Thyroid gland (tissue), 4 donors: ENCODE data around the gene ADAMTS17. TPM values are rescaled to one million over a fixed set of nuclear protein-coding genes. Genes with fewer than 3 reads are reported as not detected.

Experiments used
- DNase-seq, 2 donors: peaks; one replicate each; pipeline ENCODE4 v3.0.0-alpha.2; 2019
- H3K27ac ChIP-seq, 3 donors: fragments of 200-600 bp; sonication (generic); 1 replicate in 2 of 3; 2 replicates in 1 of 3; pipeline ENCODE4 v1.5.1; 2016 to 2019; ENCODE audit warnings: mild to moderate bottlenecking in 1 of 3, moderate library complexity in 1 of 3
- H3K27me3 ChIP-seq: fragments of 200-600 bp; sonication (generic); one replicate; pipeline ENCODE4 v1.5.1; 2019
- H3K36me3 ChIP-seq, 2 donors: fragments of 200-600 bp; sonication (generic); one replicate each; pipeline ENCODE4 v1.5.1; 2016 to 2019
- H3K4me1 ChIP-seq, 2 donors: fragments of 200-600 bp; sonication (generic); one replicate each; pipeline ENCODE4 v1.5.1; 2017 to 2019
- H3K4me3 ChIP-seq, 3 donors: fragments of 200-600 bp; sonication (generic); replicated peaks in 1 of 3; 1 replicate in 2 of 3; 2 replicates in 1 of 3; pipeline ENCODE4 v1.5.1; 2016; ENCODE audit warnings: mild to moderate bottlenecking in 1 of 3
- H3K9me3 ChIP-seq: fragments of 200-600 bp; sonication (generic); one replicate; pipeline ENCODE4 v1.5.1; 2017
- POLR2A ChIP-seq, 2 donors: fragments of 450-650 bp; IDR thresholded peaks; one replicate each; pipeline ENCODE4 v1.6.1; 2017; ENCODE audit warnings: antibody characterized with exemption in 2 of 2, mild to moderate bottlenecking in 2 of 2, moderate library complexity in 1 of 2
- whole genome bisulfite sequencing, 2 donors: methylation state at CpG; one replicate each; pipeline ENCODE4 v1.1.5; 2017; 5-methylcytosine and 5-hydroxymethylcytosine counted together
- intact Hi-C: fragments of 100-400 bp; cut with DNase I; formaldehyde crosslinking; loops from one replicate; pipeline ENCODE4 v1.15.1; 2023
- total RNA-seq, 4 donors: library from RNA; depleted of rRNA; stranded (reverse); fragments of >200 nt; gene quantifications; one replicate each; pipeline ENCODE4 v1.2.3, GENCODE V29; 2016
- TF ChIP-seq, protein P1 (sequence below), 6 experiments: fragments of 200-600 bp in 3 of 6; fragments of 450-650 bp in 3 of 6; sonication (generic) in 3 of 6; IDR thresholded peaks; one replicate each; pipeline ENCODE4 v1.5.1; 2016 to 2019; ENCODE audit warnings: antibody characterized with exemption in 6 of 6, mild to moderate bottlenecking in 2 of 6, inconsistent platforms in 1 of 6, moderate library complexity in 1 of 6

The ADAMTS17 gene
- total RNA-seq, 4 donors from 2014 or later = 3.5 to 667 (median 5.3) TPM

DNA sequence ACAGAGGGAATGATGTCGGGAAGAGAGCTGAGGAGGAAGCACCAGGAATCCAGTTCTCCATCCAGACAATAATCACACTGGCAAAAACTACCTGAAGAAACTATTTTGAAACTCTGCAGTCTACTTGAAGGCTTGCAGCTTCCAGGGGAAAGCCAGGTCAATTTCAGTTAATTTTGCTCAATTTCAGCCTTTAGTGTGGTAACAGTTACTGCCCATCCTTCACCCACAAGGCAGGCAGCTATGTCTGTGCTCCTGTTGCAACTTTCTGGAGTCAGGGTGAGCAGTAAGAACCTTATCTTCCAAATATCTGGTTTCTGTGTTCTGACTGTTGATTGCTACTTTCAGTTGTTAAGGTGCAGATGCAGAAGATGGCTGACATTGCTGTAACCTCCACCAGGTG, 221.7 kb downstream of the ADAMTS17 start:
- no peaks in the 10 kb centered on the region for H3K27me3 ChIP-seq
- H3K9me3 ChIP-seq = no peaks in the 10 kb centered on the region
- intact Hi-C loops = no loop called here
- H3K4me1 ChIP-seq = peaks cover 12 to 16% of the 10 kb centered on the region in 2 donors
- WGBS, 2 donors = 93 to 94% methylated on average over 1 of the region's 1 CpG
- DNase-seq = no peak
- H3K36me3 ChIP-seq = no peaks in the 10 kb centered on the region
- no peak overlapping the region for H3K27ac ChIP-seq
- no peak overlapping the region for H3K4me3 ChIP-seq
- TF ChIP-seq, protein P1, sequence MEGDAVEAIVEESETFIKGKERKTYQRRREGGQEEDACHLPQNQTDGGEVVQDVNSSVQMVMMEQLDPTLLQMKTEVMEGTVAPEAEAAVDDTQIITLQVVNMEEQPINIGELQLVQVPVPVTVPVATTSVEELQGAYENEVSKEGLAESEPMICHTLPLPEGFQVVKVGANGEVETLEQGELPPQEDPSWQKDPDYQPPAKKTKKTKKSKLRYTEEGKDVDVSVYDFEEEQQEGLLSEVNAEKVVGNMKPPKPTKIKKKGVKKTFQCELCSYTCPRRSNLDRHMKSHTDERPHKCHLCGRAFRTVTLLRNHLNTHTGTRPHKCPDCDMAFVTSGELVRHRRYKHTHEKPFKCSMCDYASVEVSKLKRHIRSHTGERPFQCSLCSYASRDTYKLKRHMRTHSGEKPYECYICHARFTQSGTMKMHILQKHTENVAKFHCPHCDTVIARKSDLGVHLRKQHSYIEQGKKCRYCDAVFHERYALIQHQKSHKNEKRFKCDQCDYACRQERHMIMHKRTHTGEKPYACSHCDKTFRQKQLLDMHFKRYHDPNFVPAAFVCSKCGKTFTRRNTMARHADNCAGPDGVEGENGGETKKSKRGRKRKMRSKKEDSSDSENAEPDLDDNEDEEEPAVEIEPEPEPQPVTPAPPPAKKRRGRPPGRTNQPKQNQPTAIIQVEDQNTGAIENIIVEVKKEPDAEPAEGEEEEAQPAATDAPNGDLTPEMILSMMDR (IDR thresholded peaks at IDR 0.05) = no peak
- no peak for TF ChIP-seq POLR2A (IDR thresholded peaks at IDR 0.05)

DNA sequence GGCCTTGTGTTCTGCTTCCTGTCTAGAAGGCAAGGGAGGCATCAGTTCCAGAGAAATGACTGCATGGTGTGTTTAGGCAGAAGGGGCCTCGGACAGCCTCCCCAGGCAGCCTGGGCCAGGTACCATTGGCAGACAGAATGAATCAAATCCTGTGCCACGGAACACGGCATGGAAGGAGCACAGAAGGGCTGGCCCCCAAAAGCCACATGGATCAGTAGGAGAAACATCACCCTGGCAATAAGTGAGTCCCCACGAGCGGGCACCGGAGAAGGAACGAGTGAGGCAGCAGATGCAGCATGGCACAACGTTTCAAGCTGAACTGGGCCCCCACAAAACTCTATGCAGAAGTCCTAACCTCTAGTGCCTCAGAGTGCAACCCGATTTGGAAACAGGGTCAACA, 223.2 kb downstream of the ADAMTS17 start:
- no peaks in the 10 kb centered on the region for H3K9me3 ChIP-seq
- no peaks in the 10 kb centered on the region for H3K36me3 ChIP-seq
- no peak overlapping the region for H3K4me3 ChIP-seq
- H3K27ac ChIP-seq = no peak overlapping the region
- DNase-seq = no peak
- no peak for TF ChIP-seq POLR2A (IDR thresholded peaks at IDR 0.05)
- TF ChIP-seq, protein P1 (IDR thresholded peaks at IDR 0.05) = no peak
- no peaks in the 10 kb centered on the region for H3K27me3 ChIP-seq
- WGBS, 2 donors = 85 to 86% methylated on average over 9 of the region's 9 CpGs
- intact Hi-C loops = no loop called here
- H3K4me1 ChIP-seq = peaks cover 21 to 29% of the 10 kb centered on the region in 2 donors

DNA sequence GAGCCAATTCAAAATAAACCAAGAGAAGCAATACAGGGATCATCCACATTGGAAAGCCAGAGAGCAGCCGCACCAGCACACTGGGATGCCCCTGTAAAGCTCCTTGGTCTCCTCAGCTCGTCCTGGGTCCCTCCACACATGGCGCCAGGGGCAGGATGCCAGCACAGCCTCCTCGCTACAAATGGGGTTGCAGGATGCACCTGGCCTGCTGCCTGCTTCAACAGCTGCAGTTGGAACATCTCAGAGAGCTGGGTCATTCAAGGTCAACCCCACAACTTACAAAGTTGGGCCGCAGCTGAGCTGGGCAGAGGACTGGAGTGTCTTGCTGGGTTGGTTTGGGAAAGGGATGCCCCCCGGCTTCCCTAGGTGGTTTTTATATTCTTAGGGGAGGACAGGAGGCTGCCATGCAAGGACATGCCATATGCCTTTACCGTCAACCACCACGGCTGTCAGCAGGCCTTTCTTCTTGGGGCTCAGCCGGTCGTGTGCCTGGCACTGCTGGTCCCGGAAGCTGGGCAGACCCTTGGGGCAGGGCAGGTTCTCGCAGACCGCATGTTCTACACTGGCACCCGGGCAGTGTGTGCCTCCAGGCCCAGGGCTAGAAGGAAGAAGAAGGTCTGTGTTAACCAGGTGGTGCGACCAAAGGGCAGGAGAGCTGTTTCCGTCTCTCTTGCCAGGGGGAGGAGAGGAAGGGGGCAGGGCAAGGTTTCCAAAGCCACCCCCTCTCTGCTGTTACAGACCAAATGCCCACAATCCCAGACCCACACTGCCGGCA, 225.2 kb downstream of the ADAMTS17 start:
- peak; percentile 33 to 47 for DNase-seq
- H3K36me3 ChIP-seq = no peaks in the 10 kb centered on the region
- H3K27me3 ChIP-seq = no peaks in the 10 kb centered on the region
- 88 to 89% methylated on average over 15 to 17 of the region's 17 CpGs for WGBS, 2 donors
- H3K9me3 ChIP-seq = no peaks in the 10 kb centered on the region
- H3K4me3 ChIP-seq = no peak overlapping the region
- H3K27ac ChIP-seq = peak overlapping the region in 2 of 3 donors; percentile 13 to 94
- peaks cover 31 to 49% of the 10 kb centered on the region in 2 donors for H3K4me1 ChIP-seq
- TF ChIP-seq, protein P1 (IDR thresholded peaks at IDR 0.05) = no peak
- no peak for TF ChIP-seq POLR2A (IDR thresholded peaks at IDR 0.05)
- intact Hi-C loops = no loop called here

DNA sequence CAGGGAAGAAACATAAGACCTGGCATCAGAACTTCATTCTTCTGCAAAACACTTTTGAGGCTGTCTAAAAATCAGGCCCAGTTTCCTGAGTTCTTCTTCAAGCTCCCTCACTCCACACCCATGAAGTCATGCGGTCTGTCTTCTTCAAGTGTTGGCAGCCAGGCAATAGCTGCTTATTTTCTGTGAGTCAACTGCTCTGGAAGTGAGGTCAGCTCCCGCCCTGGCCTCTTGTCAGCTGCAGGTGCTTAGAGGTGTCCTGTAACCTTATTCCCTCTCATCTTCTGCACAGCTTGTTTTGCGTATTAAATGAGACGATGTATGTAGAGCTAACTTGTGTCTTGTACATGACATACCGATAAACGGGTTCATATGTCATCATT, 226.1 kb downstream of the ADAMTS17 start:
- DNase-seq = peak; percentile 79 to 84
- H3K27ac ChIP-seq = peak overlapping the region; percentile 89 to 94 (median 93)
- H3K4me3 ChIP-seq = no peak overlapping the region
- H3K4me1 ChIP-seq = peaks cover 38 to 58% of the 10 kb centered on the region in 2 donors
- TF ChIP-seq, protein P1 (IDR thresholded peaks at IDR 0.05) = no peak
- TF ChIP-seq POLR2A (IDR thresholded peaks at IDR 0.05) = no peak
- intact Hi-C loops = no loop called here
- no peaks in the 10 kb centered on the region for H3K9me3 ChIP-seq
- H3K27me3 ChIP-seq = no peaks in the 10 kb centered on the region
- H3K36me3 ChIP-seq = no peaks in the 10 kb centered on the region
- WGBS, 2 donors = 70 to 81% methylated on average over 6 of the region's 6 CpGs

DNA sequence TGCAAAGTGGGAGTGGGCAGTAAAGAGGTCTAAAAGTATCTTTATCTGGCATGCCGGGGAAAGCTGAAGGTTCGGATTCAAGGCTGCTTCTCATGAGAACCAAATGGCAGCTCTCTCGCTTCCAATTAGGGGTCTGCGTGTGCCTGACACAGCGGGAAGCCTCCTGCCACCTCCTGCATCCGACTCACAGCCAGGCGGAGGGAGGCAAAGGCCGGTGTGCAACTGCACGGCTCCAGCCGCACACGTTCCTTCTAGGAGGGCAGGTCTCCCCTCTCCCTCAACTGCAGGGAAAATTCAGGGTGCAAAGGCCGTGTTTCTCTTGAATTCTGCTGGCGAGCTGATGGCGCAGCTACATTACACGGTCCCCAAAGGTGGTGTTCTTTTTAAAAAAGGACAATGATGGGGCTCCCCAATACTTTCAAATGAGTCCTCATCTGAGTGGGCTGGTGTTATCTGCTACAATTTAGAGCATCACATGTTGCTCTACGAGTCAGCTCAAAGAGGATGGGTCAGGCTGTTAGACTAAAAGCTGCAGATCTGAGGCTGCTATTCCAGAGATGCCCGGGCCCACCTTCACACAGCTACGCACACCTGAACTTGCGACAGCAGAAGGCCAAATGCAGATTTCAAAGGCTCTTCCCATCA, 226.6 kb downstream of the ADAMTS17 start:
- H3K4me1 ChIP-seq = peaks cover 38 to 61% of the 10 kb centered on the region in 2 donors
- H3K36me3 ChIP-seq = no peaks in the 10 kb centered on the region
- no peaks in the 10 kb centered on the region for H3K9me3 ChIP-seq
- intact Hi-C loops = no loop called here
- 72 to 74% methylated on average over 18 to 19 of the region's 19 CpGs for WGBS, 2 donors
- H3K27me3 ChIP-seq = no peaks in the 10 kb centered on the region
- TF ChIP-seq POLR2A (IDR thresholded peaks at IDR 0.05) = no peak
- TF ChIP-seq, protein P1 (IDR thresholded peaks at IDR 0.05) = no peak
- no peak overlapping the region for H3K4me3 ChIP-seq
- H3K27ac ChIP-seq = peak overlapping the region; percentile 89 to 94 (median 93)
- DNase-seq = peak in 1 of 2 donors; percentile 14
